Progenitor cell of endocrine pancreas (in vitro differentiated cells): ENCODE data around the gene VRK1. TPM values are rescaled to one million over a fixed set of nuclear protein-coding genes. Genes with fewer than 3 reads are reported as not detected.

Experiments
- DNase-seq: peaks from one replicate; pipeline ENCODE4 v3.0.0; 2021; ENCODE audit warnings: low spot score; ENCODE audit not compliant: unreplicated experiment
- H3K27ac Mint-ChIP-seq: 2 replicates; pipeline ENCODE4 v1.8.0; 2021; ENCODE audit warnings: mild to moderate bottlenecking, moderate library complexity, mixed read lengths
- H3K27me3 Mint-ChIP-seq: 2 replicates; pipeline ENCODE4 v1.8.0; 2021; ENCODE audit warnings: mixed read lengths
- H3K36me3 Mint-ChIP-seq: 2 replicates; pipeline ENCODE4 v1.8.0; 2022; ENCODE audit warnings: mixed read lengths; ENCODE audit not compliant: insufficient read depth
- H3K4me1 Mint-ChIP-seq: 2 replicates; pipeline ENCODE4 v1.8.0; 2021; ENCODE audit warnings: low read depth, mixed read lengths
- H3K4me3 Mint-ChIP-seq: 2 replicates; pipeline ENCODE4 v1.8.0; 2021; ENCODE audit warnings: low read depth, mild to moderate bottlenecking, moderate library complexity, mixed read lengths
- H3K9me3 Mint-ChIP-seq: 2 replicates; pipeline ENCODE4 v1.8.0; 2021; ENCODE audit warnings: low read depth, mixed read lengths
- total RNA-seq: library from RNA; stranded (reverse); gene quantifications from 2 replicates; pipeline ENCODE4 v1.2.1, GENCODE V29; 2021
- TF ChIP-seq, protein P1 (sequence below): fragments of 200-600 bp; sonication (generic); IDR thresholded peaks from one replicate; pipeline ENCODE4 v1.5.0; 2021; ENCODE audit warnings: antibody characterized with exemption, mild to moderate bottlenecking; ENCODE audit not compliant: unreplicated experiment

VRK1 gene
- total RNA-seq, 1 donor from 2014 or later: 33.3 TPM

DNA sequence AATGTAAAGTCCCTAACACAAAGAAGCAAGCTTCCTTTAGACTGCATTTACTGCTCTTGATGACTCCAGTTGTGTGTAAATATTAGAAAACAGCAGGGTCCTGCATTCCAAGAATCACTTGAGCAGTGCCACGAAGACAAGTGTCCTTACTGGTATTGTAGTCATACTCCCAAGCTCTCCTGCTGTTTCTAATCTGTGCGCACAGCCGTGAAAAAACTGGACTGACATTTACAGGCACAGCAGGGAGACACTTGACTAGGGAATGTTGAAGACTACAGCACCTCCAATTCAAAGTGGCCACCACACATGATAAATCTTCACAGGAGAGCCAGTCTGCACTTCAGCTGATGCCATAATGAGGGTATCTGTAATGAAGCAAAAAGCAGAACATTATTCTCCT lies 91.4 kb downstream of the VRK1 start:
- Mint-ChIP-seq H3K36me3 (peaks cover 3% of the 10 kb centered on the region), H3K27me3 (no peaks in the 10 kb centered on the region), H3K4me3 (no peak overlapping the region), H3K4me1 (no peaks in the 10 kb centered on the region), H3K9me3 (no peaks in the 10 kb centered on the region), H3K27ac (no peak overlapping the region)
- TF ChIP-seq, protein P1, sequence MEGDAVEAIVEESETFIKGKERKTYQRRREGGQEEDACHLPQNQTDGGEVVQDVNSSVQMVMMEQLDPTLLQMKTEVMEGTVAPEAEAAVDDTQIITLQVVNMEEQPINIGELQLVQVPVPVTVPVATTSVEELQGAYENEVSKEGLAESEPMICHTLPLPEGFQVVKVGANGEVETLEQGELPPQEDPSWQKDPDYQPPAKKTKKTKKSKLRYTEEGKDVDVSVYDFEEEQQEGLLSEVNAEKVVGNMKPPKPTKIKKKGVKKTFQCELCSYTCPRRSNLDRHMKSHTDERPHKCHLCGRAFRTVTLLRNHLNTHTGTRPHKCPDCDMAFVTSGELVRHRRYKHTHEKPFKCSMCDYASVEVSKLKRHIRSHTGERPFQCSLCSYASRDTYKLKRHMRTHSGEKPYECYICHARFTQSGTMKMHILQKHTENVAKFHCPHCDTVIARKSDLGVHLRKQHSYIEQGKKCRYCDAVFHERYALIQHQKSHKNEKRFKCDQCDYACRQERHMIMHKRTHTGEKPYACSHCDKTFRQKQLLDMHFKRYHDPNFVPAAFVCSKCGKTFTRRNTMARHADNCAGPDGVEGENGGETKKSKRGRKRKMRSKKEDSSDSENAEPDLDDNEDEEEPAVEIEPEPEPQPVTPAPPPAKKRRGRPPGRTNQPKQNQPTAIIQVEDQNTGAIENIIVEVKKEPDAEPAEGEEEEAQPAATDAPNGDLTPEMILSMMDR: no peak
- DNase-seq: no peak

DNA sequence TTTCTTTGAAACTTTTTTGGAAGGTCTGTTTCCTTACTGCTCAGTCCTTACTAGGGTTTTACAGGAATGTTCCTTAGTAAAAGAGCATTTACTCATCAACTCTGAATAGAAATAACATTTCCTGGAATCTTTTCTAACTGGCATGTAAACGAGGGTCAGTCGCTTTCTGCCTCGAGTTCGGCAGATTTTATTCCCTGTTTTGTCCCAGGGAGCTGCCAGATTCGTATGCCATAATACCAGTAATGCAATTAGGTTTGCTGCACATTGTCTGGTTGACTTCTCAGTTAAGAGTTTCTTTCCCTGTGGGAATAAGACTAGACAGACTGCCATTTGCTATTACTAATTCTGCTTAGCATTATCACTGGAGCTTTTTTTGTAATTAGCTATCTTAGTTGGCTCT lies 91.9 kb downstream of the VRK1 start:
- no peak overlapping the region for H3K4me3 Mint-ChIP-seq
- no peaks in the 10 kb centered on the region for H3K27me3 Mint-ChIP-seq
- TF ChIP-seq, protein P1: no peak
- peaks cover 3% of the 10 kb centered on the region for H3K36me3 Mint-ChIP-seq
- H3K27ac Mint-ChIP-seq: no peak overlapping the region
- DNase-seq: no peak
- no peaks in the 10 kb centered on the region for H3K9me3 Mint-ChIP-seq
- H3K4me1 Mint-ChIP-seq: no peaks in the 10 kb centered on the region

DNA sequence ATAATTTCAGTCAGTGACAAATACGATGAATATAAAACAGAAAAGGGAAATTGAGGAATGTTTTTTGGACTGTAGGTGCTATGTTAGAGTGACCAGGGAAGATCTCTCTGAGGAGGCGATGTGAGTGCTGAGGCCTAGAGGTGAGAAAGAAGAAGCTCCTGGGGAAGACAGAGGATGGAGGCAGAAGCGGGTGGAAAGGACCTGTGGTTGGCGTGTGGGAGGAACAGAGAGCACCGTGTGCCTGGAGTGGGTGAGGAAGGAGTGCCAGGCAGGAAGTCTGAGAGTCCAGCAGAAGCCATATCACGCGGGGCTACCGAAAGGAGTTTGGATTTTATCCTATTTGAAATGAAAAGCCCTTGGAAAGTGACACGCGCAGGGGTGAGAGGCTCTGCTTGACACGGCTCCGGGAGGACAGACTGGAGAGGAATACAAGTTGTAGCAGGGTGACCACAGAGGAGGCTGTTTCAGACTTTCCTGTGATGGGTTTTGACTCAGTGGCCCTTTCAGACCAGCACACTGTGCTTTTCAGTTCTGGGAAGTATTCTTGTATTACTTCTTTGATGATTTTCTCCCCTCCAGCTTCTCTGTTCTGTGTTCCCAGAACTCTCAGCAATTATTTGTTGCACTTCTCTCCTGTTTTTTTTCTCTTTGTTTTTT lies 96.9 kb downstream of the VRK1 start:
- no peaks in the 10 kb centered on the region for H3K36me3 Mint-ChIP-seq
- H3K27me3 Mint-ChIP-seq: no peaks in the 10 kb centered on the region
- no peaks in the 10 kb centered on the region for H3K9me3 Mint-ChIP-seq
- H3K4me3 Mint-ChIP-seq: no peak overlapping the region
- no peak for DNase-seq
- peak overlapping the region; percentile 36 for H3K27ac Mint-ChIP-seq
- TF ChIP-seq, protein P1: no peak
- no peaks in the 10 kb centered on the region for H3K4me1 Mint-ChIP-seq

DNA sequence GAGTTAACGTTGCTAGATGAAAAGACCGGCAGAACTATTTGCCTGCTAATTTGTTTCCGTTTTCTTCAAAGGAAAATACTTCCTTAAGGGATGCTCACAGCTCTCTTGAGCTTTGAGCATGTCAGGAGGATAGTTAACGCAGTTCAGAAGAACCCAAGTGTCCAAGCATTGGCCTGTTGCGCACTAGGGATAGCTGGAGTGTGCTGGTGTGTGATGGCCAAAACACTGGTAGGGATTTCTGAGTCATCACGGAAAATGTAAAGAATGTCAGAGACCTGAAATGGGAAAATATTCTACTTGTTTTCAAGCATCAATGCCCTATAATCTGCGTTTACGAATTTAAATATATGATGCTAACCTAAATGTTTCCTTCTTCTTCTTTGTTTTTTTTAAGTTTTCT lies 97.8 kb downstream of the VRK1 start:
- H3K27me3 Mint-ChIP-seq: no peaks in the 10 kb centered on the region
- no peaks in the 10 kb centered on the region for H3K9me3 Mint-ChIP-seq
- no peak overlapping the region for H3K27ac Mint-ChIP-seq
- no peaks in the 10 kb centered on the region for H3K36me3 Mint-ChIP-seq
- TF ChIP-seq, protein P1: no peak
- DNase-seq: no peak
- no peak overlapping the region for H3K4me3 Mint-ChIP-seq
- H3K4me1 Mint-ChIP-seq: no peaks in the 10 kb centered on the region

DNA sequence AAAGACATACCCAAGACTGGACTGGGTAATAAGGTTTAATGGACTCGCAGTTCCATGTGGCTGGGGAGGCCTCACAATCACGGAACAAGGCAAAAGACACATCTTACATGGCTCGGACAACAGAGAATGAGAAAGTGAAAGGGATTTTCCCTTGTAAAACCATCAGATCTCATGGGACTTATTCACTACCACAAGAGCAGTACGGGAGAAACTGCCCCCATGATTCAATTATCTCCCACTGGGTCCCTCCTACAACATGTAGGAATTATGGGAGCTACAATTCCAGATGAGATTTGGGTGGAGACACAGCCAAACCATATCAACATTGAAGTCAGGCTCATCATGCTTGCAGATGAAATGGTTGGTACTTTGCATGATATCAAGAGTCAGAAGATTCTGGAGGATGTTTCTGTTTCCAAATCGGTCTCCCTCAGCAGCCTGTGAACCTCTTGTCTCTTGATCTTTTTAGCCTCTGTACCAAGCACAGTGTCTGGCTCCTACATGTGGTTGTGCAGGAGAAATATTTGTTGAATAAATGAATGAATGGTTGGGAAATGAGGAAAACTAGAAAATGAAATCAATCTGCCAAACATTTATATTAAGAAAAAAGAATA lies 98.6 kb downstream of the VRK1 start:
- H3K27me3 Mint-ChIP-seq: no peaks in the 10 kb centered on the region
- DNase-seq: no peak
- no peaks in the 10 kb centered on the region for H3K36me3 Mint-ChIP-seq
- TF ChIP-seq, protein P1: no peak
- H3K9me3 Mint-ChIP-seq: no peaks in the 10 kb centered on the region
- no peak overlapping the region for H3K4me3 Mint-ChIP-seq
- H3K4me1 Mint-ChIP-seq: no peaks in the 10 kb centered on the region
- no peak overlapping the region for H3K27ac Mint-ChIP-seq
